Activated CD4-positive, alpha-beta memory T cell treated with anti-CD3 and anti-CD28 coated beads for 36 hours (primary cell): ENCODE measurements around the gene PPP1R17. TPM values are rescaled to one million over a fixed set of nuclear protein-coding genes. Genes with fewer than 3 reads are reported as not detected.

Source experiments
- total RNA-seq, 2 experiments: library from RNA; stranded (reverse); gene quantifications; one replicate each; pipeline ENCODE4 v1.2.3, GENCODE V29; 2021

PPP1R17 gene
- total RNA-seq, 2 experiments from 2014 or later: not detected

Other genes with a start within 250 kb of the PPP1R17 start
- not detected for gene ITPRID1, start 173.1 kb upstream of the PPP1R17 start, total RNA-seq